Type B pancreatic cell (in vitro differentiated cells): ENCODE measurements around the gene LHFPL3. TPM values are rescaled to one million over a fixed set of nuclear protein-coding genes. Genes with fewer than 3 reads are reported as not detected.

Experiments used
- DNase-seq: peaks from one replicate; pipeline ENCODE4 v3.0.0; 2021; ENCODE audit warnings: mixed read lengths; ENCODE audit not compliant: unreplicated experiment; ENCODE audit errors: extremely low spot score
- H3K27ac Mint-ChIP-seq: 2 replicates; pipeline ENCODE4 v1.8.0; 2021; ENCODE audit warnings: mild to moderate bottlenecking, mixed read lengths
- H3K27me3 Mint-ChIP-seq: 2 replicates; pipeline ENCODE4 v1.8.0; 2021; ENCODE audit warnings: mixed read lengths
- H3K36me3 Mint-ChIP-seq: 2 replicates; pipeline ENCODE4 v1.8.0; 2021; ENCODE audit warnings: mixed read lengths
- H3K4me1 Mint-ChIP-seq: one replicate; pipeline ENCODE4 v1.8.0; 2021; ENCODE audit warnings: mixed read lengths; ENCODE audit not compliant: unreplicated experiment
- H3K4me3 Mint-ChIP-seq: 2 replicates; pipeline ENCODE4 v1.8.0; 2021; ENCODE audit warnings: mild to moderate bottlenecking, mixed read lengths
- H3K9me3 Mint-ChIP-seq: 2 replicates; pipeline ENCODE4 v1.8.0; 2021; ENCODE audit warnings: mixed read lengths
- CTCF ChIP-seq: fragments of 200-600 bp; sonication (generic); conservative IDR thresholded peaks from 2 replicates; pipeline ENCODE4 v1.5.0; 2021; ENCODE audit warnings: antibody characterized with exemption, mild to moderate bottlenecking
- total RNA-seq: library from RNA; stranded (reverse); gene quantifications from 2 replicates; pipeline ENCODE4 v1.2.1, GENCODE V29; 2021; ENCODE audit warnings: low replicate concordance

Gene LHFPL3
- total RNA-seq, 1 donor from 2014 or later, result 0.31 TPM

GRCh38 chr7:104371216-104371979, 43.0 kb downstream of the LHFPL3 start:
- H3K9me3 Mint-ChIP-seq, result no peaks in the 10 kb centered on the region

GRCh38 chr7:104371980-104372357, 43.6 kb downstream of the LHFPL3 start:
- peaks cover 14% of the 10 kb centered on the region for H3K4me1 Mint-ChIP-seq
- DNase-seq, result no peak
- no peaks in the 10 kb centered on the region for H3K9me3 Mint-ChIP-seq
- H3K27me3 Mint-ChIP-seq, result peaks cover 36% of the 10 kb centered on the region
- H3K4me3 Mint-ChIP-seq, result no peak overlapping the region
- no peaks in the 10 kb centered on the region for H3K36me3 Mint-ChIP-seq
- TF ChIP-seq CTCF, result no peak
- H3K27ac Mint-ChIP-seq, result no peak overlapping the region

More at GRCh38 chr7:104371216-104371979, 43.0 kb downstream of the LHFPL3 start:
- H3K4me3 Mint-ChIP-seq, result no peak overlapping the region
- H3K4me1 Mint-ChIP-seq, result peaks cover 18% of the 10 kb centered on the region
- no peak for DNase-seq
- no peaks in the 10 kb centered on the region for H3K36me3 Mint-ChIP-seq
- no peak for TF ChIP-seq CTCF
- H3K27me3 Mint-ChIP-seq, result peaks cover 36% of the 10 kb centered on the region
- no peak overlapping the region for H3K27ac Mint-ChIP-seq

GRCh38 chr7:104382616-104383015, 54.2 kb downstream of the LHFPL3 start:
- DNase-seq, result no peak
- H3K4me3 Mint-ChIP-seq, result no peak overlapping the region
- peaks cover 15% of the 10 kb centered on the region for H3K27me3 Mint-ChIP-seq
- H3K27ac Mint-ChIP-seq, result no peak overlapping the region
- no peak for TF ChIP-seq CTCF
- H3K36me3 Mint-ChIP-seq, result no peaks in the 10 kb centered on the region
- no peaks in the 10 kb centered on the region for H3K4me1 Mint-ChIP-seq
- peaks cover 4% of the 10 kb centered on the region for H3K9me3 Mint-ChIP-seq

GRCh38 chr7:104386943-104387342, 58.5 kb downstream of the LHFPL3 start:
- no peak overlapping the region for H3K27ac Mint-ChIP-seq
- H3K9me3 Mint-ChIP-seq, result peaks cover 8% of the 10 kb centered on the region
- H3K36me3 Mint-ChIP-seq, result no peaks in the 10 kb centered on the region
- no peak for DNase-seq
- H3K4me1 Mint-ChIP-seq, result no peaks in the 10 kb centered on the region
- no peak for TF ChIP-seq CTCF
- no peak overlapping the region for H3K4me3 Mint-ChIP-seq
- H3K27me3 Mint-ChIP-seq, result peaks cover 4% of the 10 kb centered on the region

- H3K9me3 Mint-ChIP-seq, result peaks cover 8% of the 10 kb centered on the region
- no peaks in the 10 kb centered on the region for H3K36me3 Mint-ChIP-seq
- H3K27ac Mint-ChIP-seq, result no peak overlapping the region
- no peak for DNase-seq
- no peak overlapping the region for H3K4me3 Mint-ChIP-seq
- no peaks in the 10 kb centered on the region for H3K27me3 Mint-ChIP-seq
- TF ChIP-seq CTCF, result no peak
- H3K4me1 Mint-ChIP-seq, result no peaks in the 10 kb centered on the region
These were observed 59.8 kb downstream of the LHFPL3 start for GRCh38 chr7:104388222-104388621.
